MCF 10A (cell line): Measurements from ENCODE around the gene SPATA9. TPM values are rescaled to one million over a fixed set of nuclear protein-coding genes. Genes with fewer than 3 reads are reported as not detected.

ENCODE experiments used
- BruUV-seq: library from RNA; stranded (reverse); fragments of 400-500 nt; replicated peaks from 2 replicates; lab custom pipeline; 2021; lab: Mats Ljungman, UMichigan
- CTCF ChIA-PET: fragments of 300-600 bp; sonication (Branson Sonifier 250); formaldehyde crosslinking; extraction: SDS; loops from one replicate; lab custom pipeline; 2021; ENCODE audit warnings: antibody characterized with exemption, inconsistent platforms; lab: Yijun Ruan, JAX
- POLR2A ChIA-PET: fragments of 300-600, 350-650 bp; sonication (Branson Sonifier 250); formaldehyde crosslinking; extraction: SDS; loops from one replicate; lab custom pipeline; 2020; ENCODE audit warnings: antibody characterized with exemption, inconsistent platforms; lab: Yijun Ruan, JAX
- DNase-seq: peaks from one replicate; pipeline ENCODE4 v3.0.0-alpha.2; 2018; ENCODE audit not compliant: unreplicated experiment
- H3K27ac Mint-ChIP-seq: one replicate; pipeline ENCODE4 v1.8.0; 2022; ENCODE audit warnings: mild to moderate bottlenecking, low read depth, mixed read lengths; ENCODE audit not compliant: unreplicated experiment
- H3K27me3 Mint-ChIP-seq: one replicate; pipeline ENCODE4 v1.8.0; 2022; ENCODE audit warnings: mixed read lengths; ENCODE audit not compliant: insufficient read depth, unreplicated experiment
- H3K36me3 Mint-ChIP-seq: one replicate; pipeline ENCODE4 v1.8.0; 2022; ENCODE audit warnings: mild to moderate bottlenecking, moderate library complexity, mixed read lengths; ENCODE audit not compliant: insufficient read depth, unreplicated experiment
- H3K4me1 Mint-ChIP-seq: one replicate; pipeline ENCODE4 v1.8.0; 2022; ENCODE audit warnings: mixed read lengths; ENCODE audit not compliant: insufficient read depth, unreplicated experiment
- H3K4me3 Mint-ChIP-seq: one replicate; pipeline ENCODE4 v1.8.0; 2022; ENCODE audit warnings: mild to moderate bottlenecking, moderate library complexity, mixed read lengths; ENCODE audit not compliant: unreplicated experiment
- H3K9me3 Mint-ChIP-seq: one replicate; pipeline ENCODE4 v1.8.0; 2022; ENCODE audit warnings: mixed read lengths; ENCODE audit not compliant: unreplicated experiment
- CTCF ChIP-seq: fragments of 200-600 bp; IDR thresholded peaks from one replicate; pipeline ENCODE4 v1.8.0; 2022; ENCODE audit warnings: antibody characterized with exemption, mild to moderate bottlenecking; ENCODE audit not compliant: unreplicated experiment
- intact Hi-C: fragments of 100-400 bp; cut with micrococcal nuclease; formaldehyde crosslinking; loops from 2 replicates; pipeline ENCODE4 v1.14.1; 2022
- total RNA-seq: library from RNA; stranded (reverse); gene quantifications from 2 replicates; pipeline ENCODE4 v1.2.3, GENCODE V29; 2022

SPATA9 gene
- total RNA-seq, 1 experiment from 2014 or later, result not detected

- no peak overlapping the region for H3K4me3 Mint-ChIP-seq
- no peaks in the 10 kb centered on the region for H3K27me3 Mint-ChIP-seq
- H3K27ac Mint-ChIP-seq, result no peak overlapping the region
- no peak for TF ChIP-seq CTCF
- intact Hi-C loops, result no loop called here
- no peaks in the 10 kb centered on the region for H3K36me3 Mint-ChIP-seq
- H3K4me1 Mint-ChIP-seq, result peaks cover 9% of the 10 kb centered on the region
- CTCF ChIA-PET, result interaction anchor here (0.7 to 1.0 kb wide), 2 partner anchors 9 to 1006 kb away, joined by 3 to 4 read pairs; no protein-coding TSS in a partner anchor
- BruUV-seq, result no TSS peak
- no peak for DNase-seq
- H3K9me3 Mint-ChIP-seq, result peaks cover 8% of the 10 kb centered on the region
- POLR2A ChIA-PET, result interaction anchor here (1.3 to 1.6 kb wide), 2 partner anchors 18 to 19 kb away, joined by 3 read pairs; no protein-coding TSS in a partner anchor
Measured at GRCh38 chr5:95613514-95613913, 69.3 kb downstream of the SPATA9 start.

GRCh38 chr5:95611396-95611795, 71.4 kb downstream of the SPATA9 start:
- H3K27ac Mint-ChIP-seq, result no peak overlapping the region
- no TSS peak for BruUV-seq
- ChIA-PET POLR2A (no interaction called here), CTCF (interaction anchor here (0.6 kb wide), 1 partner anchor 502 kb away, joined by 3 read pairs; no protein-coding TSS in a partner anchor)
- no peaks in the 10 kb centered on the region for H3K36me3 Mint-ChIP-seq
- no peak overlapping the region for H3K4me3 Mint-ChIP-seq
- H3K27me3 Mint-ChIP-seq, result no peaks in the 10 kb centered on the region
- no peak for TF ChIP-seq CTCF
- peaks cover 8% of the 10 kb centered on the region for H3K9me3 Mint-ChIP-seq
- H3K4me1 Mint-ChIP-seq, result no peaks in the 10 kb centered on the region
- intact Hi-C loops, result no loop called here
- DNase-seq, result no peak

GRCh38 chr5:95610546-95610945, 72.2 kb downstream of the SPATA9 start:
- Mint-ChIP-seq H3K4me1 (no peaks in the 10 kb centered on the region), H3K27me3 (no peaks in the 10 kb centered on the region), H3K4me3 (no peak overlapping the region), H3K27ac (no peak overlapping the region), H3K36me3 (no peaks in the 10 kb centered on the region), H3K9me3 (peaks cover 8% of the 10 kb centered on the region)
- intact Hi-C loops, result no loop called here
- POLR2A ChIA-PET, result no interaction called here
- CTCF ChIA-PET, result interaction anchor here (0.5 to 0.6 kb wide), 3 partner anchors 31 to 46 kb away, joined by 3 read pairs; no protein-coding TSS in a partner anchor
- BruUV-seq, result no TSS peak
- no peak for TF ChIP-seq CTCF
- no peak for DNase-seq

DNA sequence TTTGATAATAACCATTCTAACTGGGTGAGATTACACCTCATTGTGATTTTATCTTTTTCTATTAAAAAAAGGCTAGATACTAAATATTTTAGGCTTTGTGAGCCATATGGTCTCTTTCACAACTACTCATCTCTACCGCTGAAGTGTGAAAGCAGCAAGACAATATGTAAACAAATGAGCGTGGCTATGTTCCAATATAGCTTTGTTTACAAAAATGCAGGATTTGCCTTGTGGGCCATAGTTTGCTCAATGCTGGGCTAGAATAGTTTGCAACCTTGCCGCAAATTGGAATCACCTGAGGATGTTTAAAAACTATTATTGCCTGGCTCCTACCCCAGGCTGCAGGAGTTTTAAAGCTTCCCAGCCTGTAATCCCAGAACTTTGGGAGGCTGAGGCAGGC, 73.1 kb downstream of the SPATA9 start:
- no peak for DNase-seq
- no TSS peak for BruUV-seq
- Mint-ChIP-seq H3K36me3 (peaks cover 1% of the 10 kb centered on the region), H3K27me3 (no peaks in the 10 kb centered on the region), H3K4me3 (no peak overlapping the region), H3K4me1 (no peaks in the 10 kb centered on the region), H3K27ac (no peak overlapping the region), H3K9me3 (peaks cover 8% of the 10 kb centered on the region)
- TF ChIP-seq CTCF, result no peak
- intact Hi-C loops, result no loop called here
- POLR2A ChIA-PET, result interaction anchor here (0.7 kb wide), 1 partner anchor 900 kb away, joined by 3 read pairs; no protein-coding TSS in a partner anchor
- CTCF ChIA-PET, result interaction anchor here (0.5 kb wide), 1 partner anchor 45 kb away, joined by 3 read pairs; no protein-coding TSS in a partner anchor

Other genes starting within 250 kb of the SPATA9 start
- 97.2 and 105 TPM in 2 replicates for gene SKIC3, start 128.0 kb downstream of the SPATA9 start, total RNA-seq
- gene ARSK, start 127.9 kb downstream of the SPATA9 start, total RNA-seq, result 3.6 and 5.4 TPM in 2 replicates
- not detected in 2 replicates for gene GPR150, start 62.9 kb downstream of the SPATA9 start, total RNA-seq
- 4.2 and 5.9 TPM in 2 replicates for gene RFESD, start 36.2 kb downstream of the SPATA9 start, total RNA-seq
- gene RHOBTB3, start 48.3 kb upstream of the SPATA9 start, total RNA-seq, result 3.4 and 3.8 TPM in 2 replicates
- gene GLRX, start 139.7 kb upstream of the SPATA9 start, total RNA-seq, result 41.4 and 59.2 TPM in 2 replicates